ENCODE results near the gene OTUD3. TPM values are rescaled to one million over a fixed set of nuclear protein-coding genes. Genes with fewer than 3 reads are reported as not detected.
"Not testable (repeated sequence)": the region's sequence is repeated elsewhere in the genome, so short reads cannot be mapped to it uniquely, and the experiment has no call there.

The OTUD3 gene
- total RNA-seq, 2 experiments from 2014 or later = 10.3 to 10.9 TPM

GRCh38 chr1:19879227-19879626, 3.0 kb upstream of the OTUD3 start:
- ATAC-seq (ENCODE audit: low read depth) (no peak), DNase-seq (no peak)
- Mint-ChIP-seq H3K27me3 (peaks cover 4% of the 10 kb centered on the region), H3K9me3 (no peaks in the 10 kb centered on the region), H3K4me1 (peaks cover 14% of the 10 kb centered on the region), H3K4me3 (no peak overlapping the region), H3K36me3 (no peaks in the 10 kb centered on the region), H3K27ac (no peak overlapping the region)
- POLR2A ChIA-PET = no interaction called here

GRCh38 chr1:19879661-19880060, 2.5 kb upstream of the OTUD3 start:
- no peak for DNase-seq
- H3K27ac Mint-ChIP-seq = no peak overlapping the region
- peaks cover 18% of the 10 kb centered on the region for H3K4me1 Mint-ChIP-seq
- POLR2A ChIA-PET = no interaction called here
- H3K9me3 Mint-ChIP-seq = no peaks in the 10 kb centered on the region
- H3K4me3 Mint-ChIP-seq = no peak overlapping the region
- ATAC-seq (ENCODE audit: low read depth) = no peak
- peaks cover 4% of the 10 kb centered on the region for H3K27me3 Mint-ChIP-seq
- no peaks in the 10 kb centered on the region for H3K36me3 Mint-ChIP-seq

GRCh38 chr1:19880841-19881240, 1.4 kb upstream of the OTUD3 start:
- POLR2A ChIA-PET; H3K36me3 Mint-ChIP-seq; H3K27ac Mint-ChIP-seq; DNase-seq; ATAC-seq (ENCODE audit: low read depth); H3K27me3 Mint-ChIP-seq; H3K4me3 Mint-ChIP-seq; H3K9me3 Mint-ChIP-seq: not testable (repeated sequence)
- H3K4me1 Mint-ChIP-seq = peaks cover 22% of the 10 kb centered on the region

GRCh38 chr1:19884312-19884711, 2.1 kb downstream of the OTUD3 start:
- DNase-seq (no peak), ATAC-seq (ENCODE audit: low read depth) (no peak)
- H3K36me3 Mint-ChIP-seq = no peaks in the 10 kb centered on the region
- H3K4me1 Mint-ChIP-seq = peaks cover 27% of the 10 kb centered on the region
- H3K9me3 Mint-ChIP-seq = no peaks in the 10 kb centered on the region
- H3K27me3 Mint-ChIP-seq = peaks cover 4% of the 10 kb centered on the region
- H3K4me3 Mint-ChIP-seq = no peak overlapping the region
- POLR2A ChIA-PET = interaction anchor here (0.6 kb wide), 1 partner anchor 332 kb away, joined by 5 read pairs; no protein-coding TSS in a partner anchor
- no peak overlapping the region for H3K27ac Mint-ChIP-seq

GRCh38 chr1:19885821-19886220, 3.6 kb downstream of the OTUD3 start:
- no peak for ATAC-seq (ENCODE audit: low read depth)
- Mint-ChIP-seq H3K27ac (no peak overlapping the region), H3K4me3 (no peak overlapping the region), H3K36me3 (peaks cover 5% of the 10 kb centered on the region), H3K4me1 (peaks cover 27% of the 10 kb centered on the region), H3K27me3 (no peaks in the 10 kb centered on the region), H3K9me3 (no peaks in the 10 kb centered on the region)
- no peak for DNase-seq
- POLR2A ChIA-PET = no interaction called here

GRCh38 chr1:19888112-19888511, 5.9 kb downstream of the OTUD3 start:
- peaks cover 16% of the 10 kb centered on the region for H3K36me3 Mint-ChIP-seq
- no peaks in the 10 kb centered on the region for H3K27me3 Mint-ChIP-seq

GRCh38 chr1:19889656-19890055, 7.5 kb downstream of the OTUD3 start:
- POLR2A ChIA-PET = no interaction called here
- no peak overlapping the region for H3K27ac Mint-ChIP-seq
- ATAC-seq (ENCODE audit: low read depth) (no peak), DNase-seq (no peak)
- H3K9me3 Mint-ChIP-seq = no peaks in the 10 kb centered on the region
- H3K36me3 Mint-ChIP-seq = peaks cover 17% of the 10 kb centered on the region
- H3K4me3 Mint-ChIP-seq = no peak overlapping the region
- peaks cover 12% of the 10 kb centered on the region for H3K4me1 Mint-ChIP-seq
- no peaks in the 10 kb centered on the region for H3K27me3 Mint-ChIP-seq

More at GRCh38 chr1:19888112-19888511, 5.9 kb downstream of the OTUD3 start:
- no peaks in the 10 kb centered on the region for H3K9me3 Mint-ChIP-seq
- H3K4me3 Mint-ChIP-seq = no peak overlapping the region
- H3K27ac Mint-ChIP-seq = no peak overlapping the region
- no peak for DNase-seq
- no peak for ATAC-seq (ENCODE audit: low read depth)
- POLR2A ChIA-PET = no interaction called here
- H3K4me1 Mint-ChIP-seq = peaks cover 26% of the 10 kb centered on the region

GRCh38 chr1:19892129-19892528, 9.9 kb downstream of the OTUD3 start:
- no peak for ATAC-seq (ENCODE audit: low read depth)
- Mint-ChIP-seq H3K36me3 (peaks cover 18% of the 10 kb centered on the region), H3K4me3 (no peak overlapping the region), H3K4me1 (peaks cover 8% of the 10 kb centered on the region), H3K9me3 (no peaks in the 10 kb centered on the region), H3K27me3 (no peaks in the 10 kb centered on the region), H3K27ac (no peak overlapping the region)
- no peak for DNase-seq
- POLR2A ChIA-PET = no interaction called here

- Mint-ChIP-seq H3K36me3 (peaks cover 20% of the 10 kb centered on the region), H3K27ac (no peak overlapping the region), H3K9me3 (no peaks in the 10 kb centered on the region), H3K27me3 (no peaks in the 10 kb centered on the region), H3K4me1 (peaks cover 8% of the 10 kb centered on the region), H3K4me3 (no peak overlapping the region)
- DNase-seq = no peak
- POLR2A ChIA-PET = no interaction called here
- ATAC-seq (ENCODE audit: low read depth) = no peak
Observed at GRCh38 chr1:19892628-19893168, 10.5 kb downstream of the OTUD3 start.

GRCh38 chr1:19893687-19894086, 11.5 kb downstream of the OTUD3 start:
- Mint-ChIP-seq H3K9me3 (no peaks in the 10 kb centered on the region), H3K36me3 (peaks cover 22% of the 10 kb centered on the region), H3K27me3 (no peaks in the 10 kb centered on the region), H3K4me1 (peaks cover 3% of the 10 kb centered on the region), H3K4me3 (no peak overlapping the region), H3K27ac (no peak overlapping the region)
- no peak for ATAC-seq (ENCODE audit: low read depth)
- no peak for DNase-seq
- POLR2A ChIA-PET = interaction anchor here (1.1 kb wide), 1 partner anchor 11 kb away, joined by 6 read pairs; the partner anchor contains the start of gene OTUD3

- H3K27ac Mint-ChIP-seq = no peak overlapping the region
- POLR2A ChIA-PET = interaction anchor here (1.1 kb wide), 1 partner anchor 12 kb away, joined by 6 read pairs; the partner anchor contains the start of gene OTUD3
- no peak for ATAC-seq (ENCODE audit: low read depth)
- no peaks in the 10 kb centered on the region for H3K27me3 Mint-ChIP-seq
- H3K36me3 Mint-ChIP-seq = peaks cover 28% of the 10 kb centered on the region
- no peaks in the 10 kb centered on the region for H3K9me3 Mint-ChIP-seq
- peaks cover 3% of the 10 kb centered on the region for H3K4me1 Mint-ChIP-seq
- no peak for DNase-seq
- H3K4me3 Mint-ChIP-seq = no peak overlapping the region
Observed at GRCh38 chr1:19894218-19894617, 12.0 kb downstream of the OTUD3 start.

- Mint-ChIP-seq H3K27me3 (no peaks in the 10 kb centered on the region), H3K9me3 (peaks cover 2% of the 10 kb centered on the region), H3K36me3 (peaks cover 38% of the 10 kb centered on the region), H3K27ac (no peak overlapping the region), H3K4me3 (no peak overlapping the region), H3K4me1 (peaks cover 1% of the 10 kb centered on the region)
- no peak for DNase-seq
- no peak for ATAC-seq (ENCODE audit: low read depth)
- POLR2A ChIA-PET = no interaction called here
Observed at GRCh38 chr1:19901653-19902052, 19.5 kb downstream of the OTUD3 start.

GRCh38 chr1:19903621-19904020, 21.4 kb downstream of the OTUD3 start:
- peaks cover 1% of the 10 kb centered on the region for H3K4me1 Mint-ChIP-seq
- ATAC-seq (ENCODE audit: low read depth) (no peak), DNase-seq (no peak)
- H3K9me3 Mint-ChIP-seq = peaks cover 2% of the 10 kb centered on the region
- POLR2A ChIA-PET = no interaction called here
- peaks cover 38% of the 10 kb centered on the region for H3K36me3 Mint-ChIP-seq
- no peak overlapping the region for H3K4me3 Mint-ChIP-seq
- no peaks in the 10 kb centered on the region for H3K27me3 Mint-ChIP-seq
- H3K27ac Mint-ChIP-seq = no peak overlapping the region

- Mint-ChIP-seq H3K9me3 (no peaks in the 10 kb centered on the region), H3K4me1 (peaks cover 1% of the 10 kb centered on the region), H3K27ac (no peak overlapping the region), H3K36me3 (peaks cover 16% of the 10 kb centered on the region), H3K27me3 (no peaks in the 10 kb centered on the region), H3K4me3 (no peak overlapping the region)
- DNase-seq = no peak
- no peak for ATAC-seq (ENCODE audit: low read depth)
- POLR2A ChIA-PET = no interaction called here
Observed at GRCh38 chr1:19907456-19907855, 25.3 kb downstream of the OTUD3 start.

- H3K36me3 Mint-ChIP-seq = peaks cover 15% of the 10 kb centered on the region
- no peaks in the 10 kb centered on the region for H3K9me3 Mint-ChIP-seq
- POLR2A ChIA-PET = no interaction called here
- DNase-seq = no peak
- H3K27me3 Mint-ChIP-seq = no peaks in the 10 kb centered on the region
- no peak overlapping the region for H3K27ac Mint-ChIP-seq
- H3K4me3 Mint-ChIP-seq = no peak overlapping the region
- no peak for ATAC-seq (ENCODE audit: low read depth)
- peaks cover 1% of the 10 kb centered on the region for H3K4me1 Mint-ChIP-seq
Observed at GRCh38 chr1:19909392-19909791, 27.2 kb downstream of the OTUD3 start.
